HG02852 (cell line): Measurements from ENCODE around the gene ATXN10.

Source experiments
- ATAC-seq: cut with Tn5 transposase; IDR thresholded peaks from one replicate; pipeline ENCODE4 v1.9.1; 2021; ENCODE audit warnings: mild to moderate bottlenecking, moderate library complexity; ENCODE audit not compliant: unreplicated experiment

ATXN10 gene

GRCh38 chr22:45887202-45888131, 215.8 kb downstream of the ATXN10 start:
- ATAC-seq, result no peak

- no peak for ATAC-seq
Measured at GRCh38 chr22:45888221-45889092, 216.8 kb downstream of the ATXN10 start.

- ATAC-seq, result no peak
Measured at GRCh38 chr22:45889093-45889538, 217.5 kb downstream of the ATXN10 start.

DNA sequence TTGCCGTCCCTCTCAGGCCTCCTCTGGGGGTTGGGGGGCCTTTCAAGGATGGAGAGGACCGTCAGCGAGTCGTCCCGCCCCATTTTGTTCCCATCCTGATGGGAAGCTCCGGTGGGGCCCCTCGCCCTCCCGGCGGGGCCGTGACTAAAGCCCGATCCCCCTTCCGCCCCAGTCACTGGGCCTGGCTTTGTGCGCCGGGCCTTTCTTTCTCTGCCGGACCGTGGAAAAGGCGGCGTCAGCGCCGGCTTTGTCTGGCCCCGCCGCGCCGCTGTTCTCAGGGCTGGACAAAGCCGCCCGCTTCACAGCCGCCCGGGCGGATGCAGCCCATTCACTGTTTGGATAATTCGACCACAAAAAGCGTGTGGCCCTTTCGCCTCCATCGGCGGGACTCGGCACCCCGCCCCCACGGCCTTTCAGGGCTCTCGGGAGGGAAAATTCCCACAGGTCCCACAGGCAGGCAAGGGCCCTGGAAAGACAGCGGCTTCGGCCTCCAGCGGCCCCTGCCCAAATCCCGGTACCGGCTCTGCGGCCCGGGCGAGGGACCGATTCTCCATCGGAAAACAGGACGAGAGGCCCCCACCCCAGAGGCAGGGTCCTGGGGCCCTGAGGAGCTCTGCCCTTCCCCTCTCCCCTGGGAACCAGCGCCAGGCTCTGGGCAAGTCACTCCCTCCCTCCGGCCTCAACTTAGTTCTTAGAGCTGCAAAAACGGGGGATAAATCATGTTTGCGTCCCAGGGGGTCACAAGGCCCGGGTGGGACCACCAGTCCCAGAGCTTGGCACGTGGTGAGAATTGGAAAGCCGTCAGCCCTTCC, 218.1 kb downstream of the ATXN10 start:
- no peak for ATAC-seq

DNA sequence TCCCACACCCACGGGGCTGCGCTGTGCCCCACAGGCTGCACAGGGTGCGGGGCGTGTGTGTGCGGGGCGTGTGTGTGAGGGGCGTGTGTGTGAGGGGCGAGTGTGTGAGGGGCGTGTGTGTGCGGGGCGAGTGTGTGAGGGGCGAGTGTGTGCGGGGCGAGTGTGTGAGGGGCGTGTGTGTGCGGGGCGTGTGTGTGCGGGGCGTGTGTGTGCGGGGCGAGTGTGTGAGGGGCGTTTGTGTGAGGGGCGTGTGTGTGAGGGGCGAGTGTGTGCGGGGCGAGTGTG, 218.7 kb downstream of the ATXN10 start:
- ATAC-seq, result no peak

- ATAC-seq, result no peak
Measured at GRCh38 chr22:45891021-45891421, 219.4 kb downstream of the ATXN10 start.

DNA sequence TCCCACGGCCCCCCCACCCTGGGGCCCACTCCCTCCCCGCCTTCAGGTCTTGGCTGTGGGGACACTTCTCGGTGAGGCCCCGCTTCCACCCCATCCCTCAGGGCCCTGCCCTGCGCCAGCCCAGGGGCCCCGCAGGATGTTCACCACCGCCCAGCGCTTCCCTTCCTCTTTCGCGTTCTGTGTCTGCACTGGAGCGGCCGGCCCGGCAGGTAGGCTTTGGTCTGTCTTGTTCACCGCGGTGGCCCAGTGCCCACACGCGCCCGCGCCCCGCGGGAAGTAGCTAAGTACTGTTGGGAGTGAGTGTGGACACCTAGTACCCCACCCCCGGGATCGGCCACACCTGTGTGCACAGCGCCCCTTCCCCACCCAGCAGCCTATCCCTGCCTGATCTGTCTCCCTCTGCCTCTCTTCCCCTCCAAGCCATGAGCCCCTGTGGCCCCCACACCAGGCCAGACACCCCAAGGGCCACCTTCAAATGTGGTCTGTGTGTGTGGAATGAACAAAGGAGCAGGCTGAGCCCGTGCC, 219.9 kb downstream of the ATXN10 start:
- ATAC-seq, result no peak

DNA sequence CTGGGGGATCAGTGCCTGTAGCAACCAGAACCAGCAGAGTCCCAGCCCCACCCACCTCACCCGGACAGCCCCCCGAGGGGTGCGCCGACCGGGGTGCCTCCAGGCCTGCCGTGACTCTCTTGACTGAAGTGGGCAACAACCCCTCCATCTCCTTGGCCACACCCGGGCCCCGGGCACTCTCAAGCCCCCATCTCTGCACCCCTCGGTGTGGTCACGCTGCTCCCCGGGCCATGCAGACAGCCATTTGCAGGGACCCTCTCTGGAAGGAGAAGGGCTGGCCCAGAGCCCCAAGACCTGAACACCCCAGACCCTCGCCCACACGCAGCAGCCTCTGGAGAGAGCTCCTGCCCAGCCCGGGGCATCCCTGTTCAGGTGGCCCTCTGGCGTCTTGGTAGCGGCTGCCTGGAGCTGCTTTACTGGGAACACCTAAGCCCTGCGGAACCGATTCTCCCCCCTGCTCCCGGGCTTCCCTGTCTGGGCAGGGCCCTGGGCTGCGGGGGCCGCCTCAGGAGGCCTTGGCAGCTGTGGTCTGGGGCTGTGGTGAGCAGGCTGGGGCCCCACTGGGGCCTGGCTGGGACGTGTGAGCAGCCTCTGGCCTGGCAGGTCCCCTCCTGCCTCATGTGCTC, 220.5 kb downstream of the ATXN10 start:
- no peak for ATAC-seq

- ATAC-seq, result no peak
Measured at GRCh38 chr22:45892681-45893461, 221.2 kb downstream of the ATXN10 start.

DNA sequence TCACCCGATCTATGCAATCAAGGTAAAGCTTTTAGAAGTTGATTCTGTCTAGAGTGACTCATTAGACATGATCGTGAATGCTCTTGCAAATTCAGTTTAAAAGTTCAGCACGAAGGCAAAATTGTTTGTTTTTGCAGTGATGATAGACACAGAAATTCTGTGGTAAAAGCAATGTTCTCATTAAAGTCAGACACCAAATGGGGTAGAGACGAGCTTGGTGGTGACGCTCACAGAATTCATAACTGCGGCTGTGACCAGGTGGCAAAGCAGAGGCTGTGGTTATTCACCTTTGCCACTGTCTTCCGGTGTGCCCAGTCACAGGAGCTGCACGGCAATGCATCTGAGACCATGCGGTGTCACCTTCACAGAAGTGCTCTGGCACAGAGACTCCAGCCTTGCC, 221.9 kb downstream of the ATXN10 start:
- no peak for ATAC-seq
